Pancreas (tissue), 10 donors: Measurements from ENCODE around the gene HAUS3. TPM values are rescaled to one million over a fixed set of nuclear protein-coding genes. Genes with fewer than 3 reads are reported as not detected.

Experiments used
- ATAC-seq, 4 donors: fragments of 200-7000 bp; cut with Tn5 transposase; one replicate each; pipeline versions ENCODE4 v1.8.0 to v1.9.1; 2020; ENCODE audit warnings: mild to moderate bottlenecking in 4 of 4, moderate library complexity in 4 of 4
- DNase-seq, 6 donors: peaks; one replicate each; pipeline ENCODE4 v3.0.0-alpha.2; 2020
- FAIRE-seq: peaks from 2 replicates; lab custom pipeline; 2012; peaks lifted over from hg19 to GRCh38; lab: Jason Lieb, UNC
- H3K27ac ChIP-seq, 4 donors: fragments of 200-600 bp; sonication (generic); 1 replicate in 3 of 4; 2 replicates in 1 of 4; pipeline versions ENCODE4 v1.5.0 to v1.8.0; 2020
- H3K27me3 ChIP-seq, 4 donors: fragments of 200-600 bp; one replicate each; pipeline ENCODE4 v1.8.0; 2021
- H3K36me3 ChIP-seq, 3 donors: fragments of 200-600 bp; sonication (generic) in 1 of 3; one replicate each; pipeline versions ENCODE4 v1.5.0 to v1.8.0; 2020 to 2021
- H3K4me1 ChIP-seq, 3 donors: fragments of 200-600 bp; one replicate each; pipeline ENCODE4 v1.8.0; 2021
- H3K4me3 ChIP-seq, 4 donors: fragments of 200-600 bp; sonication (generic) in 2 of 4; one replicate each; pipeline versions ENCODE4 v1.5.0 to v1.8.0; 2020 to 2021
- H3K9me3 ChIP-seq, 4 donors: fragments of 200-600 bp; one replicate each; pipeline ENCODE4 v1.8.0; 2021
- CTCF ChIP-seq, 4 donors: fragments of 200-600 bp; sonication (generic) in 3 of 4; IDR thresholded peaks; one replicate each; pipeline versions ENCODE4 v1.5.0 to v1.8.0; 2021; ENCODE audit warnings: antibody characterized with exemption in 4 of 4
- WGBS, 2 donors: extraction: QIAGEN DNeasy Blood & Tissue Kit; methylation state at CpG; one replicate each; pipeline ENCODE4 v1.1.7; 2013; 5-methylcytosine and 5-hydroxymethylcytosine counted together
- intact Hi-C, 3 donors: fragments of 100-400 bp; cut with DNase I; formaldehyde crosslinking; loops; one replicate each; pipeline versions ENCODE4 v1.11.1 to v1.14.2; 2022
- polyA plus RNA-seq, 2 donors: library from polyadenylated mRNA; stranded (reverse); fragments of 200-250 nt; gene quantifications; one replicate each; pipeline ENCODE4 v1.2.3, GENCODE V29; 2013
- total RNA-seq, 6 donors: library from RNA; stranded (reverse); fragmentation: NEBNext Ultra II Directional in 4 of 6; extraction: Animal tissue kit (Norgen Biotek cat#: 25700) in 4 of 6; gene quantifications; one replicate each; pipeline versions ENCODE4 v1.2.1 to v1.2.4, GENCODE V29; 2021 to 2023
- donor health status: healthy with polysubstance abuse.
- donor health status: DM: no; HTN: no; CAD: no; lungs with moderate emphysema.
- donor health status: DM: no; HTN: no; CAD: no.
- donor health status: control.
- donor health status: control.
- donor health status: Bipolar disorder and iron deficiency.
- donor health status: DM: yes; HTN: yes; CAD: no.
- donor health status: DM: no; HTN: no; CAD: no.
- donor health status: DM: no; HTN: no; CAD: no.
- donor health status: DM: yes; HTN: yes; CAD: no.

Gene HAUS3
- total and polyA plus RNA-seq, 8 donors: 4.1 to 9.6 (median 6.2) TPM

- FAIRE-seq: no peak
- Histone ChIP-seq H3K4me3 (no peak overlapping the region), H3K27me3 (no peaks in the 10 kb centered on the region), H3K9me3 (no peaks in the 10 kb centered on the region), H3K4me1 (no peaks in the 10 kb centered on the region), H3K36me3 (no peaks in the 10 kb centered on the region), H3K27ac (no peak overlapping the region)
- DNase-seq: peak; percentile 53 to 81 (median 72)
- peak; percentile 67 to 94 (median 90) for ATAC-seq
- peak; percentile 50 to 70 (median 65) for TF ChIP-seq CTCF (IDR thresholded peaks at IDR 0.05)
- intact Hi-C loops: loop anchor here in 1 of 3 donors (10.0 kb wide), 1 partner anchor 225 kb away; no protein-coding TSS in a partner anchor
- WGBS, 2 donors: 10 to 11% methylated on average over 10 of the region's 10 CpGs
Measured at GRCh38 chr4:2220016-2220630, 21.8 kb downstream of the HAUS3 start.

- Histone ChIP-seq H3K4me3 (no peak overlapping the region), H3K4me1 (no peaks in the 10 kb centered on the region), H3K36me3 (no peaks in the 10 kb centered on the region), H3K27me3 (no peaks in the 10 kb centered on the region), H3K9me3 (no peaks in the 10 kb centered on the region), H3K27ac (no peak overlapping the region)
- intact Hi-C loops: loop anchor here in 1 of 3 donors (10.0 kb wide), 1 partner anchor 226 kb away; no protein-coding TSS in a partner anchor
- DNase-seq (no peak), ATAC-seq (no peak), FAIRE-seq (no peak)
- 88 to 93% methylated on average over 6 of the region's 6 CpGs for WGBS, 2 donors
- TF ChIP-seq CTCF (IDR thresholded peaks at IDR 0.05): no peak
Measured at GRCh38 chr4:2219233-2219760, 22.6 kb downstream of the HAUS3 start.

DNA sequence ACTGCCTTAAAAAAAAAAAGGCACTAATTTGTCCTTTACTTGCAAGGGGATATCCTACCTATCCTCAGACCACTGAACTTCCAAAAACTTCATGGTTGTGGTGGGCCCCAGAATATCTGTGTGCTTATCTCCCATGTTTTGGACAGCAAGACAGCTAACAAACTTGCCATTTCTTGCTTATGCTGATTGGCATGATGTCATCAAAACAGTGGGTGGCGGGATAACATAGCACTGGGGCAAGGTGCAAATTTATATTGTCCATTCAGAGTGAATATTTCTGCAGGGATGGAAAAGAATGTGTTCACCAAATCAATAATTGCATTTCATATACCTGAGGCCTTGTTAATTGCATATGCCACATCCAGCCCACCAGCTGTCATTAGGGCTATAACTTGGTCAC is 23.5 kb downstream of the HAUS3 start:
- no peak for DNase-seq
- Histone ChIP-seq H3K27ac (no peak overlapping the region), H3K27me3 (no peaks in the 10 kb centered on the region), H3K4me3 (no peak overlapping the region), H3K9me3 (no peaks in the 10 kb centered on the region), H3K4me1 (no peaks in the 10 kb centered on the region), H3K36me3 (no peaks in the 10 kb centered on the region)
- WGBS, 2 donors: 90 to 92% methylated on average over 1 of the region's 1 CpG
- no peak for FAIRE-seq
- no peak for ATAC-seq
- TF ChIP-seq CTCF (IDR thresholded peaks at IDR 0.05): no peak
- intact Hi-C loops: loop anchor here in 1 of 3 donors (10.0 kb wide), 1 partner anchor 226 kb away; no protein-coding TSS in a partner anchor

DNA sequence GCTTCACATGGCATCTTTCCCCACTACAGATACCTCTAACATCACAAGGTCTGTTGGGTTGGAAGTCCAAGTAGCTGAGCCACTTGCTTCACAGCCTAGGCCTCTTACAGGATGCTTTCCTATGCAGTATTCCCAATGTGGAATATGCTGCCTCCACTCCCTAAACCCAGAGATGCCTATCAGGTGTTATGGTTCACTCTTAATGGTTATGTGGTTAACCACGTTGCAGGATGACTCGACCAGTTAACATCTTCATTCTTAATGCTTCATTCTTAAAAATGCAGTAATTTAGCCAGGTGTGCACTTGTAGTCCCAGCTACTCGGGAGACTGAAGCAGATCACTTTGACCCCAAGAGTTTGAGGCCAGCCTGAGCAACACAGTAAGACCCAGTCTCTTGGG is 24.2 kb downstream of the HAUS3 start:
- intact Hi-C loops: loop anchor here in 1 of 3 donors (10.0 kb wide), 1 partner anchor 227 kb away; no protein-coding TSS in a partner anchor
- no peak for ATAC-seq

More for the DNA sequence above, 24.2 kb downstream of the HAUS3 start:
- Histone ChIP-seq H3K27ac (no peak overlapping the region), H3K9me3 (no peaks in the 10 kb centered on the region), H3K4me3 (no peak overlapping the region), H3K27me3 (no peaks in the 10 kb centered on the region), H3K4me1 (no peaks in the 10 kb centered on the region), H3K36me3 (no peaks in the 10 kb centered on the region)
- 56 to 71% methylated on average over 3 of the region's 3 CpGs for whole genome bisulfite sequencing, 2 donors
- FAIRE-seq (no peak), DNase-seq (no peak)
- no peak for TF ChIP-seq CTCF (IDR thresholded peaks at IDR 0.05)
